ELR (cell line): ENCODE measurements around the gene METRNL.

Experiments
- DNase-seq: peaks from one replicate; pipeline ENCODE4 v3.0.0-alpha.2; 2015; ENCODE audit warnings: low read depth

METRNL gene

DNA sequence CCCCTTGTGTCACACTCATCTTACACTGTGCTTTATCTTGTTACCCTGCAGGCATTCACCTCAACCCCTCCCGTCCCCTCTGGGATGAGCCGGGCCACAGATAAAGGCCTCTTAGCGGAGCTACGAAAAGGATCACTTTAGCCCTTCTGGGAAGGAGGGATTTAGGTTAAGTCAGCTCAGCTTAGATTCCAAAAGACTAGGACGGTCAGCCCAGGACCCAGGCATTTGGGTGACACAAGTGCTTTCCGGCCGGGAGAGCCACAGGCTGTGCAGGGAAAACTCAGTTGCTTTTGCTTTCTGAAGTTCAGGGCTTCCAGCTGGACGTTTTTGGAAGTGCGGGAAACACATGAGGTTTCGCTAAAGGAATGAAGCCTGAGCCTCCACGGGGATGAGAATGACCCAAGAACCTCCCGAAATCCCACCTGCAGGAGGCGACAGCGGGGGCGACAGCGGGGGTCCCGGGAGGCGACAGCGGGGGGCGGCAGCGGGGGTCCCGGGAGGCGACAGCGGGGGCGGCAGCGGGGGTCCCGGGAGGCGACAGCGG is 11.6 kb upstream of the METRNL start:
- peak; percentile 50 for DNase-seq

DNA sequence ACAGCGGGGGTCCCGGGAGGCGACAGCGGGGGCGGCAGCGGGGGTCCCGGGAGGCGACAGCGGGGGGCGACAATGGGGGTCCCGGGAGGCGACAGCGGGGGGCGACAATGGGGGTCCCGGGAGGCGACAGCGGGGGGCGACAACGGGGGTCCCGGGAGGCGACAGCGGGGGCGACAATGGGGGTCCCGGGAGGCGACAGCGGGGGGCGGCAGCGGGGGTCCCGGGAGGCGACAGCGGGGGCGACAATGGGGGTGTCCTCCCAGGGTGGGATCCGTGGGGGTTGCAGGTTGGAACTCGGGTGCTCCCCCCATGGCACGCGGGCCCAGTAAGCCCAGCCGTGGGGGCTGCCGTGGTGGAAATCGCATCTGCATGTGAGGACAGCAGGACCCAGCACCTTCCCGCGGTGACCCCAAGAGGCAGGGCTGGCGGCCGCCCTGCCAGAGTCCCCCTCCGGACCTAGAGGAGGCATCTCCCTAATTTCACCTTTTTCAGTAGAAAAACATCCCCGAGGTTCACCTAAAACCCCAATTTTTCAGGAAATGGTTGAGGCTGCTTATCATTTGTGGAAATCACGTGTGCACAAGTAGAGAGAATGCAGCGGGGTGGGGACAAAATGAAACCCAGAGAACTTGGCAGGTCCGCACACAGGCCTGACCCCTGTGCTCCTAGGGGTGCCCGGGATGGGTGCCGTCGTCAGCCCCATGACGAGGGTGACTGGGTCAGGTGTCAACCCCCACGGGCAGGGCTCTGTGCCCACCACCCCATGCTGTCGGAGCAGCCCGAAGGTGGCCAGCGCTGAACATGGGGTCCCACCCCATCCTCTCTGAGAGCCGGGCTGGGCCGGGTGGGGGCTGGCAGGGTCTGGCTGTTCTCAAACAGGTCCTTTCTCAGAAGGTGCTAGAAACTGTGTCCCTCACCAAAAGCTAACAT is 10.5 kb upstream of the METRNL start:
- no peak for DNase-seq

DNA sequence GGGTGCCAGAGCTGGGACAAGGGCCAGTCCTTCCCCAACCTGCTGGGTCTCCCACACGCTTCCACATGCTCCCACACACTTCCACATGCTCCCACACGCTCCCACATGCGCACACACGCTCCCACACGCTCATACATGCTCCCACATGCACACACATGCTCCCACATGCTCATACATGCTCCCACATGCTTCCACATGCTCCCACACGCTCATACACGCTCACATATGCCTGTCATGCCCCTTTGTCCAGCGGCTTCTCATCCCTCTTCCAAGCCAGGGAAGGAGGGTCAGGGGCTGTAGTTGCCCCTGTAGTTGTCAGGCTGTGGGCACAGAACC is 9.9 kb upstream of the METRNL start:
- no peak for DNase-seq

DNA sequence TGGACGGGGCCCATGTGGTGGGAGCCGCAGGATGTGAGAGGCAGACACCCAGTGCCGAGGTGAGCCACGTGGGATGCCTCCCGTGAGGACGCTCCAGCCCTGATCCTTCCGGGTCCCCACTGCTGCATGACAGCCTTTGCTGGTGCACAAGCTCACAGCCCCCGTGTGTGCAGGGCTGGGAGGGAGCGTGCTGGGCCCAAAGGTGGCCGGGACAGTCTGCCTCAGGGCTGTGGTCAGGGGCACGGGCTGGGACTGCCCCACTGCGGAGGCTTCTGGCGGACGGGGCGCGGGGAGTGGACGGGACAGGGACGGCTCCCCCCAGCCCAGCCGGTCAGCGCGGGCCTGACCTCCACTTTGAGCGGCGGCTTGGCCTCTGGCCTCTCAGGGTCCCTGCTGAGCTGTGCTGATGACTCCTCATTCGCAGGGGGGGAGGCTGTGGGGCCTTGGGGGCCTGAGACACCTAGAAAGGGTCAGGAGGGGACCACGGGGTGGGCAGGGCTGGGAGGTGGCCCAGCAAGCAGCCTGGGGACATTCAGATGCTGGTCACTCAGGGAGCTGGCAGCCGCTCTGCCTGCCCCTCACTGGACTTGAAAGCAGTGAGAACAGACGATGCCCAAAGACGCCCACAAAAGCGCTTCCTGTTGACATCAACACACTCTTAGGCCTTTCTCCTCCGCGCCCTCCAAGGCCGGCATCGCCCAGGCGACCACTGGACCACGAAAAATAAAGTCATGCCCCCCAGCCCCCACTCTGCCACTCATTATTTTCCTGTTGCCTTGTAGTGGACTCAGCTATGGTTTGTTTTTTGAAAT is 9.3 kb upstream of the METRNL start:
- no peak for DNase-seq

DNA sequence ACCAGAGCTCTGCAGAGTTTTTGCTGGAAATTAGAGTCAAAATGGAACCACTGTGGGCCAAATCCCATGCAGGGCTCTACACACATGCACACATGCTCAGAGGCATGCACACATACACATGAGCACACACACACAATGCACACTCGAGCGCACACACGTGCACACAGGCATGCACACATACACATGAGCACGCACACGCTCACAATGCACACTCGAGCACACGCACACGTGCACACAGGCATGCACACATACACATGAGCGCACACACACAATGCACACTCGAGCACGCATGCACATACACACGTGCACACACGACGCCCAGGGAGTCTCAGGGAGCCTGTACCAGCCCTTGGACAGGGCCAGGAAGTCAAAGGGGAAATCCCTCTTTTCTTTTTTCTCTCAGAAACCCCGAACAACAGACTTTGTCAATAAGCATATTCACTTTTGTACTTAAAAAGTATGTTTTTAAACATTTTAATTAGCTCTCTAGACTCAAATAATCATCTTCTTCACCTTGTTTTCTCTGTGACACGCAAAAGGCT is 8.5 kb upstream of the METRNL start:
- DNase-seq = no peak

DNA sequence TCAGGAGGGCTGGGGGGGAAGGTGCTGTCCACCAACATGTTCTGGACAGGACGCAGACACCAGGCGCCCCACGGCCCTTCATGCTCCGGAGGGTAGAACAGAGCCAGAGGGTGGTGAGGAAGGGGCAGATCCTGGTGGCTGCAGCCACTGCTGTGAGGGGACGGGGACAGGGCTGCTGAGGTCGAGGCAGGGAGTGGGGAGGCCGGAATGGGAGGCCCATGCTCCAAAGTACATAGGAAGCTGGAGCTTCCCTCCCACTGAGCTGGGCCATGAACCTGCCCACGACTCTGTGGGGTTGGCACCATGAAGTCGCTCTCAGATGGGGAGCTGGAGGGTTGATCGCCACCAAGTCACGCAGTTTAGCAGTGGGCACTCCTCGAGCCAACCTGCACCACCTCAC is 8.0 kb upstream of the METRNL start:
- no peak for DNase-seq

DNA sequence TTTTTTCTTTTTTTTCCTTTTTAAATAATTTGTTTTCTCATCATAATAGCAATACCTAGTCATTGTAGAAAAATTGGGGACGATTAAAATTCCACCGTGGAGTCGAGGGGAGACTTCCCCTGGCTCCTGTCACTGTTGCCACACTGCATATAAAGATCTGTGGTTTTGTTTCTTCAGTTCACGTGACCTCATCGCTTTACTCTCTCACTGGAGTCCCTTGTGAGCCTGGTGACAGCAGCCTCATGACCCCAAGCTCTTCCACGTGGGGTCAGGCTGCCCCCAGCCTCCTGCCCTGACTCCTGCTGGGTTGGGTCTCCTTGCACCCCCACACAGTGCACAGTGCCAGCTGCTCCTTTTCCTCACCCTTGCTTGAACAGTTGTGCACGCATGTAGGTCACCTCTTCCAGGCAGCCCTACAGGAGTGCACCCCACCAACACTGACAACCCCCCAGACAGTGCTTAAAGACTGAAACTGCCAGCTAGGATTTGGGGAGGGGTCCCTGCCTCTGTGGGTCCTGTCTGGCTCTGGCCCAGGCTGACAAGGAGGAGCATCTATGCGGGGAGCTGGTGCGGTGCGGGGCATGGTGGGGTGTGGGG is 7.3 kb upstream of the METRNL start:
- DNase-seq = no peak

DNA sequence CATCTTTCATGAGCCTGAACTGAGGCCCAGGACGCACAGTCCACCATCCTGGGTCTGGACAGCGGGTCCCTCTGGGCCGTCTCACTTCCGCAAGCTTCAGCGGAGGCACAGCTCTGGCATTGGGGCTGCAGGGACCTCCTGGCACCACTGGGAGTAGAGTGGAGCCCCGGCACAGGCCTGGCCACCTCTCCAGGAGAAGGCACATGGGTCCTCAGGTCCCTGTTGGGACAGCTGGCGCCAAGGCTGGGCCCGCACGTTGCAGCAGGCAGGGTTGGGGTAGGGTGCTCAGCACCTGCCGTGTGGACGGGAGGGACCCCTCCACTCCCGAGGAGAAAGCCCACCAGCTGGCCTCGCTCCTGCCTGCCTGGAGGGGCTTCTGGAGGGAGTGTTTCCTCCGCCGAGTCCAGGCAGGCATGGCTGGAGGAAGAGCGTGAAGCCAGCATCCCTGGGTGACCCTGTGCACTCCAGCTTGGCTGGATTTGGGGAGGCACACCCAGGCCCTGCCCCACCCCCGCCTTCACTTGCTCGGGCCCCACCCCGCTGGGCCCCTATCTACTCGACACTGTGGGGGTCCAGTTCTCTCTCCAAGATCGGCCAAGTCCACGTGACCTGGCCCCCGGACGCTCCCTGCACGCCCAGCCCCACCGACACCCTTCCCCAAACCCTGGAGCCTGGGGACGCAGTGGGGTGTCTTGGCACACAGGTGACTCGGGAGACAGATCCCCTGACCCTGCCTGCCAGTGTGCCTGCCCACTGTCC is 6.6 kb upstream of the METRNL start:
- DNase-seq = no peak

DNA sequence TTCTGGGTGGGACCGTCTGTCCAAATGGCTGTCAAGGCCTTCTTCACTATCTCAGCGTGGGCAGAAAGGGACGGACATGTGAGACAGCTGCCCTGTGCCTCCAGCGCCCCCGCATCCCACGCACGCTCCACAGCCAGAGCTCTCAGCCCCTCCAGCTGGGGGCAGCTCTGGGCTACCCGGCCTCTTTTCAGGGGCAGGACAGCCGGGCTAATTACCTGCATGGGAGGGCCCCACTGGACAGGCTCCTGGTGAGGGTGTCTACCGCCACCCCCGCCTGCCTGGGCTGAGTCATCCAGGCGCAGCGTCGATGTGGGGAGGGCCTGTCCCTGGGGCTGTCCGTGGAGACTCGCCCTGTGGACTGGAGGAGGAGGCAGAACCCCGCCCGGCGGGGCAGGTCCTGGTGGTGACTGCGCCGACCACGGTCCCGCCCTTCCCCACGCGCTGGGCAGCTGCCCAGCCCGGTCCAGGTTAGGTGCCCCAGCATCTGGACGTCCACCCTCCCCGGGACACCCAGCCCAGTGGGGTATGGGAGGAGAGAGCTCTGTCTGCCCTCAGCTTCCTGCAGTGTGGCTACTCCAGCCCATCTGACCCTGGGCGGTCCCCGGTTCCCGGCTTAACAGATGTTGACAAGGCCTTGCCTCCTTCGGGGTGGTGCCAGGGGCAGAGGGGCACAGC is 5.9 kb upstream of the METRNL start:
- peak; percentile 60 for DNase-seq

DNA sequence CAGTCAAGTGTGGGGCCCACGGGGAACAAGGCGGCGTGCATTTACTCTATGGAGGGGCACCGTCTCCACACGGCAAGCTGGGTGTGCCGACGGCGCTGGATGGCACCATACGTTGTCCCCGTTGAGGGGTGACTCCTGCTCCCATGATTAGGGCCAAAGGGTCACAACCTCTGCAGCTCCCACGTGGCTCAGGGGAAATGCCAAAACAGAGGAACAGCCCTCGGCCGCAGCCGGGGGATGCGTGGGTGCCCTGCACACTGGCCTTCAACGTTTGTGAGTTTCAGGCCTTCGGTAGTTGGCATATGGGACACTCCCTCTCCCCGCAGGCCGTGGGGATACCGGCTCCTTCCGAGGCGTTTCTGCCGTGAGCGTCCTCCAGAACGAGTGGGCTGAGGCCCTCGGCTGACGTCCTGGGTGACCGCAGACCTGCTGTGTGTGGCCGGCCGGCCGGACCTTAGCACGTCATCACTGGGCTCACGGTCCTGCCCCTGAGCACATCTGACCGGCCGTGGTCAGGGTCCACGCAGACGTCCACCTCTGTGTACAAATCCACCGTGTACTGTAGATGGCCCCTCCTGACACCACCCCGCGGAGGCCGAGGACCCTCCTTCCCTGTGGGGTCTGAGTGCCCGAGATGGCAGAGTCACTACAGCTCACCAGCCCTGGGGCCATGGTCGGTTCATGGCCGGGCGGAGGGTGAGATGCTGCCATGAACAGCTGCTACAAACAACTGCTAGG is 4.8 kb upstream of the METRNL start:
- DNase-seq = no peak

DNA sequence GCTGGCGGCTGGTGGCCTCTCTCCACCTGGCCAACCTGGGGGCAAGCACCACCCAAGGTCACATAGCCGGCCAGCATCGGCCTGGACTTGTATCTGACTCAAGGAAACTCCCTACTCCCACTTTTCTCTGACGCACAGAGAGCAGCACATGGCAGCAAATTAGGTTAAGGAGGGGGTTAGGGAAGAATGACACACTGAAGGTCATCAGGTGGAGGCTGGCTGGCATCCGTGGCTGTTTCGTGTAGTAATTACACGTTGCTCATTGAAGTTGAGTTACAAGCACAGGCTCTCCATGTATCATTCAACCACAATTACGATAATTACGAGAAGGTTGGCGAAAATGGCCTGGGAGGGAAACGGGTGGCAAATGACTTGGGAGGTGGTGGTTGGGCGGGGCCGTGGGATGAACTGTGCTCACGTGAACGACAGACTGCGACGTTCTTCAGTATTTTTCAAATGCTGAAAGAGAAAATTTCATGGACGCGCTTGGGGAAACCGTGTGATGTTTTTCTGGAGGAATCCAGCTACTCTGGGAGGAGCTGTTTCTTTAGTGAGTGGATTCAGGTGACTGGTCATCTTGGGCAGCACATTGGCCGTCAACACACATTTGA is 4.0 kb upstream of the METRNL start:
- DNase-seq = no peak

DNA sequence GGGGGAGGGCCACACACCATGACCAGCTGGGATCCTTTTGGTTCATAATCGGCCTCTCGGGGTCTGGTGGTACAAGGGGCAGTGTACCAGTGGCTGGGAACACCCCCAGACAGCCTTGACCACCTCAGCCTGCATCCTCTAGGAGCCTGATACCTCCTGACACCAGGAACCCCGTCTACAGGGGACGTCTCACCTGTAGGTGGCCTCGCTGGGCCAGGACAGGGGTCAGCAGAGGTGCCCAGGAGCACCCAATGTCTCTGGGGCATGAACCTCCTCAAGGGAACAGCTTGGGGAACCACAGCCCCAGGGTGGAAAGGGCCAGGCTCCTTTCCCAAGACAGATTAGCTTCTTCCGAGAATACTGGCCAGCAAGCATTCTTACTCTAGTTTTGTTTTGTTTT is 2.5 kb upstream of the METRNL start:
- DNase-seq = no peak

DNA sequence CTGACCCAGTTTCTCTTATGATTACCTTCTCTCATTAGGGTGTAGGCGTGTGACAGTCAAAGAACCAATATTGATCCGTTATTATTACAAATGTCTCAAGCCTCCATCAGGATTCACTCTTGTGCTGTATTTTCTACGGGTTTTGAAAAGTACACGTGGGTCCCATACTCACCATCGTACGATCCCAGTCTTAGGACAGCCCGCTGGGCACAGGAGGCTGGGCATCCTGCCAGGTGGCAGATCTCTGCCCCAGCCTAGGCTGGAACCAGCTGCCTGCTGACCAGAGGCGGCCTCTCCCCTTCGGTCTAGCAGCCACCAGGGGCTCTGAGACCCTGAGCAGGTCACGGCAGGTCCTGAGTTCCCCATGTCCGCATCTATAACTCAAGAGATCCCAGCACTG is 2.0 kb upstream of the METRNL start:
- no peak for DNase-seq

DNA sequence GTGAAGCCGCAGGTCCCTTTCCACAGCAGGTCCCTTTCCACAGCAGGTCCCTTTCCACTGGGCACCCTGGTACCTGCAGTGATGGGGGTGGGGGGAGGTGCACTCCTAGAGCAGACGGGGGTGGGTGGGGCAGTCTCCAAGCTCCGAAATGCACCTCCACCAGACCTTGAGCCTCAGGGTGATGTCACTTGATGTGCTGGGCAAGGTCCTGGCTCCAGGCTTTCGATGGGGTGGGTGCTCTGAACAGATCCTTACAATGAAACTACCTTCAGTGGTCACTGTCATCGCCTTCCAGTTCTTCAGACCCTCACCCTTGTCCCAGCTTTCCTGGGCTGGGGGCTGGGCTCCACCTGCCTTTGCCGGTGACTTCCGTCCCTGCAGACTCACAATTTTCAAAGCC is 1.5 kb upstream of the METRNL start:
- no peak for DNase-seq

DNA sequence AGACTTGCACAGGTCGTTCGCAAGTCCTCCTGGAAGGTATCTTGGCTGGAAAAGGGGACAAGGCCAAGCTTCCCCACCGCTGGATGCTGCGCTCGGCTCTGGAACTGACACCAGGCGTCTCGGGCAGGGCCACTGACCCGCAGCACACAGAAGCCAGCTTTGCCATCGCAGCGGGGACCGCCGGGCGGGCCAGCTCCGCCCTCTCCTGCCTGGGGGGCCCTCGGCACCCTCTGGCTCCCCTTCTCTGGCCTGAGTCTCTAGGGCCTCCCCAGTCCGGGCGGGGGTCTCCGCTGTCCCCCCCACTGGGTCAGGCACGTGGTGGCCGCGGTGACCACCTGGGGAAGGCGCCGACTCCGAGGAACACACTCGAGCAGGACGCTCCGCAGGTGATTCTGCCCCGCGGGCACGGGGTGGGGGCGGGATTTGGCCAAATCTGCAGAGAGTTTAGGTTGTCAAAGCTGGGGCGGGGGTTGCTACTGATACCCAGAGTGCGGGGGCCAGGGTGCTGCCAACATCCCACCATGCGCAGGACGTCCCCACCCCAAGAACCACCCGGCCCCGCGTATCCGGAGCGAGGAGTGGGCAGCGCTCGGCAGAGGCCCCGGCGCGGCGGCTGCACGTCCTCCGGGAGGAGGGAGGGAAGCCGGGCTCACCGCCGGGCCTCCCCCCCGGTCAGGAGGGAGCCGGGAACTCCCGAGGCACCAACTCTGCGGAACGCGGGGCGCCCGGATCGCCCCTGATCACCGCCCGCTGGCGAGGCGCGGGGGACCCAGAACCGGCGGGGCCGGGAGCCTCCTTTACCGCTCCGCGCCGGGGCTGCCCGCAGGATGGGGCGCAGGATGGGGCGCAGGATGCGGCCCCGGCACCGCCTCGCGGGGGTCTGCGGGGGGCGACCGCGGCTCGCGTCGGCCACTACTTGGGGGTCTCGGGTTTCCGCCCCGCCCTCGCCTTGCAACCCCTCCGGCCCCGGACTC is 744 bp upstream of the METRNL start:
- no peak for DNase-seq

DNA sequence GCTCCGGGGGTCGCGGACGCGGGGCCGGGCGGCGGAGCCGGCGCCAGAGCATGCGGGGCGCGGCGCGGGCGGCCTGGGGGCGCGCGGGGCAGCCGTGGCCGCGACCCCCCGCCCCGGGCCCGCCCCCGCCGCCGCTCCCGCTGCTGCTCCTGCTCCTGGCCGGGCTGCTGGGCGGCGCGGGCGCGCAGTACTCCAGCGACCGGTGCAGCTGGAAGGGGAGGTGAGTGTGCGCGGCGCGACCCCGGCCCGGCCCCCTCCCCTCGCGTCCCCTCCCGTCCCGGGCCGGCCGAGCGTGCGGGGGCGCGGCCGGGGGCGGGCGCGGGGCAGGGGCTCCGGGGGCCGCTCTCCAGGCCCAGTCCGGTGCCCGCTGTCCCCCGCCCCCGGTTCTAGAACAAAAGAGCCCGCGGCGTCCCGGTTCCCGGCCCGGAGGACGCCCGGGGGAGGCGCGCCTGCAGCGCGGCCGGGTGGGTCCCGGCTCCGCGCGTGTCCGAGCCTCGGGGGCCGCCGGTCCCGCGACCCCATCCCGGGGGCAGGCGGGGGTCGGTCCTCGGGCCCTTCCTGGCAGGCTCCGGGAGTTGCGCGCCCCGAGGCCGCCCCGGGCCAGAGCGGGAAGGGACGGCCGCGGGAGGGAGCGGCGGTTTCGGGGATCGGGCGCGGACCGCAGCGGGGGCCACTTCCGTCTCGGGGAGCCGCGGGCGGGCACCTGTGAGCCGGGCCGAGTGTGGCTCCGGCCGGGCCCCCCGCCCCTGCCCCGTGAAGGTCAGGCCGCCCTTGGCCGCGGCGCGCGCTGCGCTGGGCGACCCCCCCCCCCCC is 563 bp downstream of the METRNL start:
- DNase-seq = peak; percentile 53

DNA sequence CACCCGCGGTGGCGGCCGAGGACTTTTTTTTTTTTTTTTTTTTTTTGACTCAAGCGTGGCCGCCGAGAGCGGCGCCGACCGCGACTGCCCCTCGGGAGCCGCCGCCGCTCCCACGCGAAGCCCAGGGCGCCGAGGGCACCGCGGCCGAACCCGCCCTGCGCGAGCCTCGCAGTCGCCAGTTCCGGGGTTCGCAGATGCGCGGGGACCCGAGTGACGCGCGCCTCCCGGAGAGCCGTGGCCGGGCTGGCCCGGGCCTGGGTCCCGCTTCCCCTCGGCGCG is 1.1 kb downstream of the METRNL start:
- no peak for DNase-seq
